HCT116 (cell line): Measurements from ENCODE around the gene FLT3LG. TPM values are rescaled to one million over a fixed set of nuclear protein-coding genes. Genes with fewer than 3 reads are reported as not detected.

Experiments
- ATAC-seq: fragments of 200-7000 bp; cut with Tn5 transposase; 2 replicates; pipeline ENCODE4 v1.9.1; 2020; ENCODE audit warnings: mild to moderate bottlenecking, moderate library complexity
- BruUV-seq: library from RNA; stranded (reverse); fragments of 400-500 nt; replicated peaks from 2 replicates; lab custom pipeline; 2021; lab: Mats Ljungman, UMichigan
- CTCF ChIA-PET: fragments of 300-600 bp; sonication (Branson Sonifier 250); formaldehyde crosslinking; loops from one replicate; lab custom pipeline; 2021; ENCODE audit warnings: antibody characterized with exemption; lab: Charles Lee
- POLR2A ChIA-PET: fragments of 300-600, 350-600 bp; sonication (Branson Sonifier 250); formaldehyde crosslinking; loops from one replicate; lab custom pipeline; 2021; ENCODE audit warnings: antibody characterized with exemption; lab: Charles Lee
- RAD21 ChIA-PET, 2 experiments: fragments of 300-600 bp; sonication (Branson Sonifier 250); formaldehyde crosslinking; loops; one replicate each; lab custom pipeline; 2023; ENCODE audit warnings: low total read pairs in 2 of 2; ENCODE audit not compliant: uncharacterized antibody in 2 of 2, unreplicated experiment in 2 of 2, low non-redundant PET in 1 of 2; lab: Charles Lee
- DNase-seq: peaks from one replicate; pipeline ENCODE4 v3.0.0-alpha.2; 2010; ENCODE audit warnings: low read depth, low spot score
- H2AFZ ChIP-seq: fragments of 200-600 bp; shearing (Covaris generic), sonication (generic); 2 replicates; pipeline ENCODE4 v1.6.1; 2017; ENCODE audit warnings: low read depth, mixed run types, mixed read lengths, antibody characterized with exemption, low read length; ENCODE audit not compliant: poor library complexity, severe bottlenecking
- H3K27ac ChIP-seq: 2 replicates; pipeline ENCODE4 v1.5.1; 2012; ENCODE audit warnings: low read depth, low read length
- H3K27me3 ChIP-seq: fragments of 200-600 bp; sonication (generic); 2 replicates; pipeline ENCODE4 v1.6.1; 2016; ENCODE audit warnings: mixed run types, low read length, mixed read lengths; ENCODE audit not compliant: insufficient read depth
- H3K36me3 ChIP-seq, 2 experiments: fragments of 200-500 bp in 1 of 2; fragments of 200-600 bp in 1 of 2; sonication (Bioruptor generic) in 1 of 2; sonication (generic) in 1 of 2; 2 replicates each; pipeline versions ENCODE4 v1.5.1 to v1.6.1; 2014 to 2016; ENCODE audit warnings: low read length in 2 of 2, inconsistent platforms in 1 of 2, mixed read lengths in 1 of 2, mixed run types in 1 of 2; ENCODE audit not compliant: insufficient read depth in 2 of 2, control insufficient read depth in 1 of 2
- H3K4me1 ChIP-seq, 2 experiments: fragments of 200-600 bp in 1 of 2; sonication (generic) in 1 of 2; 2 replicates each; pipeline versions ENCODE4 v1.5.1 to v1.6.1; 2012 to 2017; ENCODE audit warnings: low read length in 2 of 2, inconsistent platforms in 1 of 2, mild to moderate bottlenecking in 1 of 2, mixed read lengths in 1 of 2, mixed run types in 1 of 2, moderate library complexity in 1 of 2; ENCODE audit not compliant: insufficient read depth in 2 of 2, control insufficient read depth in 1 of 2
- H3K4me2 ChIP-seq: fragments of 200-600 bp; sonication (generic); 2 replicates; pipeline ENCODE4 v1.6.1; 2017; ENCODE audit warnings: mixed run types, low read length, mixed read lengths
- H3K4me3 ChIP-seq, 2 experiments: fragments of 200-600 bp in 1 of 2; sonication (generic) in 1 of 2; replicated peaks in 1 of 2; 2 replicates each; pipeline ENCODE4 v1.5.1; 2011 to 2016; ENCODE audit warnings: low read length in 2 of 2, control low read depth in 1 of 2, low read depth in 1 of 2, mild to moderate bottlenecking in 1 of 2, mixed read lengths in 1 of 2, mixed run types in 1 of 2
- H3K79me2 ChIP-seq: fragments of 200-600 bp; sonication (generic); 2 replicates; pipeline ENCODE4 v1.6.1; 2017; ENCODE audit warnings: mild to moderate bottlenecking, mixed run types, low read length, moderate library complexity, mixed read lengths; ENCODE audit not compliant: insufficient read depth
- H3K9ac ChIP-seq: fragments of 200-600 bp; sonication (generic); 2 replicates; pipeline ENCODE4 v1.6.1; 2016; ENCODE audit warnings: low read length, mixed read lengths
- H3K9me2 ChIP-seq: fragments of 200-600 bp; sonication (generic), shearing (Covaris generic); 2 replicates; pipeline ENCODE4 v1.6.1; 2017; ENCODE audit warnings: mixed run types, mild to moderate bottlenecking, moderate library complexity; ENCODE audit not compliant: insufficient read depth
- H3K9me3 ChIP-seq, 2 experiments: fragments of 200-500 bp in 1 of 2; fragments of 200-600 bp in 1 of 2; sonication (Bioruptor generic) in 1 of 2; sonication (generic) in 1 of 2; 2 replicates each; pipeline ENCODE4 v1.6.1; 2014 to 2017; ENCODE audit warnings: low read length in 2 of 2, mixed read lengths in 2 of 2, inconsistent platforms in 1 of 2, low read depth in 1 of 2, mild to moderate bottlenecking in 1 of 2, mixed run types in 1 of 2, moderate library complexity in 1 of 2; ENCODE audit not compliant: control insufficient read depth in 1 of 2, insufficient read depth in 1 of 2
- H4K20me1 ChIP-seq: fragments of 200-600 bp; sonication (generic), shearing (Covaris generic); 2 replicates; pipeline ENCODE4 v1.6.1; 2017; ENCODE audit warnings: mixed run types, mild to moderate bottlenecking, moderate library complexity; ENCODE audit not compliant: insufficient read depth
- CTCF ChIP-seq, 3 experiments: fragments of 200-600 bp in 1 of 3; sonication (generic) in 1 of 3; IDR thresholded peaks in 2 of 3; conservative IDR thresholded peaks in 1 of 3; 2 replicates each; pipeline ENCODE4 v1.5.1; 2012 to 2017; ENCODE audit warnings: low read depth in 2 of 3, low read length in 2 of 3, antibody characterized with exemption in 1 of 3, borderline replicate concordance in 1 of 3, control low read depth in 1 of 3, mild to moderate bottlenecking in 1 of 3, mixed read lengths in 1 of 3, mixed run types in 1 of 3, moderate library complexity in 1 of 3; ENCODE audit not compliant: insufficient read depth in 1 of 3
- ELF1 ChIP-seq: IDR thresholded peaks from 2 replicates; pipeline ENCODE4 v1.6.1; 2012; ENCODE audit warnings: low read depth, borderline replicate concordance
- EZH2 ChIP-seq: fragments of 200-600 bp; sonication (generic); IDR thresholded peaks from 2 replicates; pipeline ENCODE4 v1.6.1; 2017; ENCODE audit warnings: antibody characterized with exemption, mixed run types
- JUND ChIP-seq: IDR thresholded peaks from 2 replicates; pipeline ENCODE4 v1.6.1; 2012
- POLR2AphosphoS5 ChIP-seq: IDR thresholded peaks from 2 replicates; pipeline ENCODE4 v1.6.1; 2011; ENCODE audit warnings: mild to moderate bottlenecking, low read depth, low read length, moderate library complexity
- RAD21 ChIP-seq: IDR thresholded peaks from 2 replicates; pipeline ENCODE4 v1.6.1; 2012; ENCODE audit warnings: low read depth, mild to moderate bottlenecking
- SIN3A ChIP-seq: IDR thresholded peaks from 2 replicates; pipeline ENCODE4 v1.6.1; 2012; ENCODE audit warnings: low read depth
- SP1 ChIP-seq: IDR thresholded peaks from 2 replicates; pipeline ENCODE4 v1.6.1; 2012; ENCODE audit warnings: low read depth
- TCF7L2 ChIP-seq: IDR thresholded peaks from 2 replicates; pipeline ENCODE4 v1.7.0; 2011; ENCODE audit warnings: borderline replicate concordance, inconsistent platforms; ENCODE audit not compliant: insufficient read depth, insufficient read length; ENCODE audit errors: extremely low read depth
- intact Hi-C: fragments of 100-400 bp; cut with micrococcal nuclease; formaldehyde crosslinking; loops from 2 replicates; pipeline ENCODE4 v1.10.0; 2022
- total RNA-seq: library from RNA; stranded (reverse); gene quantifications from one replicate; pipeline ENCODE4 v1.2.1, GENCODE V29; 2021; ENCODE audit not compliant: unreplicated experiment
- TF ChIP-seq, protein P1 (sequence below): IDR thresholded peaks from 2 replicates; pipeline ENCODE4 v1.6.1; 2012; ENCODE audit warnings: low read depth
- TF ChIP-seq, protein P2 (sequence below): IDR thresholded peaks from 2 replicates; pipeline ENCODE4 v1.6.1; 2012
- TF ChIP-seq, protein P3 (sequence below): IDR thresholded peaks from 2 replicates; pipeline ENCODE4 v1.6.1; 2011; ENCODE audit warnings: mild to moderate bottlenecking, low read length, moderate library complexity; ENCODE audit not compliant: insufficient replicate concordance; ENCODE audit errors: extremely low read depth

FLT3LG gene
- total RNA-seq, 1 experiment from 2014 or later = 3.8 TPM

- TF ChIP-seq JUND (no peak), SIN3A (no peak), CTCF (IDR thresholded peaks at IDR 0.05 in 2 of 3, conservative IDR thresholded peaks at IDR 0.05 in 1 of 3; ENCODE audit: borderline replicate concordance in 1 of 3, insufficient read depth in 1 of 3, low read depth in 2 of 3, low read length in 2 of 3) (no peak), TCF7L2 (no peak), EZH2 (no peak), ELF1 (no peak), POLR2AphosphoS5 (no peak), SP1 (no peak), RAD21 (no peak)
- TF ChIP-seq, protein P1, sequence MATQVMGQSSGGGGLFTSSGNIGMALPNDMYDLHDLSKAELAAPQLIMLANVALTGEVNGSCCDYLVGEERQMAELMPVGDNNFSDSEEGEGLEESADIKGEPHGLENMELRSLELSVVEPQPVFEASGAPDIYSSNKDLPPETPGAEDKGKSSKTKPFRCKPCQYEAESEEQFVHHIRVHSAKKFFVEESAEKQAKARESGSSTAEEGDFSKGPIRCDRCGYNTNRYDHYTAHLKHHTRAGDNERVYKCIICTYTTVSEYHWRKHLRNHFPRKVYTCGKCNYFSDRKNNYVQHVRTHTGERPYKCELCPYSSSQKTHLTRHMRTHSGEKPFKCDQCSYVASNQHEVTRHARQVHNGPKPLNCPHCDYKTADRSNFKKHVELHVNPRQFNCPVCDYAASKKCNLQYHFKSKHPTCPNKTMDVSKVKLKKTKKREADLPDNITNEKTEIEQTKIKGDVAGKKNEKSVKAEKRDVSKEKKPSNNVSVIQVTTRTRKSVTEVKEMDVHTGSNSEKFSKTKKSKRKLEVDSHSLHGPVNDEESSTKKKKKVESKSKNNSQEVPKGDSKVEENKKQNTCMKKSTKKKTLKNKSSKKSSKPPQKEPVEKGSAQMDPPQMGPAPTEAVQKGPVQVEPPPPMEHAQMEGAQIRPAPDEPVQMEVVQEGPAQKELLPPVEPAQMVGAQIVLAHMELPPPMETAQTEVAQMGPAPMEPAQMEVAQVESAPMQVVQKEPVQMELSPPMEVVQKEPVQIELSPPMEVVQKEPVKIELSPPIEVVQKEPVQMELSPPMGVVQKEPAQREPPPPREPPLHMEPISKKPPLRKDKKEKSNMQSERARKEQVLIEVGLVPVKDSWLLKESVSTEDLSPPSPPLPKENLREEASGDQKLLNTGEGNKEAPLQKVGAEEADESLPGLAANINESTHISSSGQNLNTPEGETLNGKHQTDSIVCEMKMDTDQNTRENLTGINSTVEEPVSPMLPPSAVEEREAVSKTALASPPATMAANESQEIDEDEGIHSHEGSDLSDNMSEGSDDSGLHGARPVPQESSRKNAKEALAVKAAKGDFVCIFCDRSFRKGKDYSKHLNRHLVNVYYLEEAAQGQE = no peak
- TF ChIP-seq, protein P2, sequence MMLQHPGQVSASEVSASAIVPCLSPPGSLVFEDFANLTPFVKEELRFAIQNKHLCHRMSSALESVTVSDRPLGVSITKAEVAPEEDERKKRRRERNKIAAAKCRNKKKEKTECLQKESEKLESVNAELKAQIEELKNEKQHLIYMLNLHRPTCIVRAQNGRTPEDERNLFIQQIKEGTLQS = no peak
- TF ChIP-seq, protein P3, sequence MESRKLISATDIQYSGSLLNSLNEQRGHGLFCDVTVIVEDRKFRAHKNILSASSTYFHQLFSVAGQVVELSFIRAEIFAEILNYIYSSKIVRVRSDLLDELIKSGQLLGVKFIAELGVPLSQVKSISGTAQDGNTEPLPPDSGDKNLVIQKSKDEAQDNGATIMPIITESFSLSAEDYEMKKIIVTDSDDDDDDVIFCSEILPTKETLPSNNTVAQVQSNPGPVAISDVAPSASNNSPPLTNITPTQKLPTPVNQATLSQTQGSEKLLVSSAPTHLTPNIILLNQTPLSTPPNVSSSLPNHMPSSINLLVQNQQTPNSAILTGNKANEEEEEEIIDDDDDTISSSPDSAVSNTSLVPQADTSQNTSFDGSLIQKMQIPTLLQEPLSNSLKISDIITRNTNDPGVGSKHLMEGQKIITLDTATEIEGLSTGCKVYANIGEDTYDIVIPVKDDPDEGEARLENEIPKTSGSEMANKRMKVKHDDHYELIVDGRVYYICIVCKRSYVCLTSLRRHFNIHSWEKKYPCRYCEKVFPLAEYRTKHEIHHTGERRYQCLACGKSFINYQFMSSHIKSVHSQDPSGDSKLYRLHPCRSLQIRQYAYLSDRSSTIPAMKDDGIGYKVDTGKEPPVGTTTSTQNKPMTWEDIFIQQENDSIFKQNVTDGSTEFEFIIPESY = no peak
- no peaks in the 10 kb centered on the region for H3K9me2 ChIP-seq
- no peaks in the 10 kb centered on the region for H4K20me1 ChIP-seq
- H3K9me3 ChIP-seq = no peaks in the 10 kb centered on the region
- POLR2A ChIA-PET = no interaction called here
- DNase-seq = no peak
- no peak overlapping the region for H3K27ac ChIP-seq
- H2AFZ ChIP-seq = no peak overlapping the region
- H3K4me3 ChIP-seq = no peak overlapping the region
- RAD21 ChIA-PET = no interaction called here
- no peaks in the 10 kb centered on the region for H3K36me3 ChIP-seq
- intact Hi-C loops = no loop called here
- no peak overlapping the region for H3K9ac ChIP-seq
- no TSS peak for BruUV-seq
- H3K4me1 ChIP-seq = peaks cover 3 to 6% of the 10 kb centered on the region in 2 experiments; a peak in 3 of 4 replicates
- no peak for ATAC-seq
- H3K4me2 ChIP-seq = no peak overlapping the region
- CTCF ChIA-PET = no interaction called here
- peaks cover 10% of the 10 kb centered on the region for H3K27me3 ChIP-seq
- no peaks in the 10 kb centered on the region for H3K79me2 ChIP-seq
Observed at GRCh38 chr19:49433240-49433901, 40.6 kb upstream of the FLT3LG start.
